Measurements from ENCODE around the gene CPAMD8.

CPAMD8 gene

GRCh38 chr19:16868423-16869130, 158.0 kb downstream of the CPAMD8 start:
- no peak for DNase-seq

- DNase-seq: no peak
These were observed 159.4 kb downstream of the CPAMD8 start for GRCh38 chr19:16867211-16867610.

GRCh38 chr19:16862826-16863415, 163.7 kb downstream of the CPAMD8 start:
- DNase-seq: no peak

GRCh38 chr19:16861834-16862233, 164.8 kb downstream of the CPAMD8 start:
- DNase-seq: no peak

GRCh38 chr19:16861011-16861410, 165.6 kb downstream of the CPAMD8 start:
- no peak for DNase-seq

GRCh38 chr19:16860118-16860517, 166.5 kb downstream of the CPAMD8 start:
- DNase-seq: no peak

- no peak for DNase-seq
These were observed 167.0 kb downstream of the CPAMD8 start for GRCh38 chr19:16859626-16860025.

GRCh38 chr19:16856091-16856490, 170.5 kb downstream of the CPAMD8 start:
- no peak for DNase-seq

GRCh38 chr19:16853066-16853465, 173.5 kb downstream of the CPAMD8 start:
- no peak for DNase-seq

GRCh38 chr19:16851031-16851712, 175.4 kb downstream of the CPAMD8 start:
- no peak for DNase-seq

GRCh38 chr19:16850133-16850532, 176.5 kb downstream of the CPAMD8 start:
- DNase-seq: no peak

GRCh38 chr19:16849168-16849567, 177.4 kb downstream of the CPAMD8 start:
- no peak for DNase-seq

GRCh38 chr19:16847430-16847829, 179.2 kb downstream of the CPAMD8 start:
- no peak for DNase-seq

- no peak for DNase-seq
These were observed 179.7 kb downstream of the CPAMD8 start for GRCh38 chr19:16846901-16847300.

All from NCI-H1436 treated with DMSO at 0.1 percent for 48 hours (cell line).